Body of pancreas (tissue), 4 donors: ENCODE measurements around the gene ZFAND3.

Experiments
- CTCF ChIP-seq, 7 experiments: fragments of 450-650 bp in 4 of 7; fragments of 200-600 bp in 3 of 7; sonication (generic) in 3 of 7; IDR thresholded peaks; one replicate each; pipeline ENCODE4 v1.5.1; 2016 to 2019; ENCODE audit warnings: antibody characterized with exemption in 7 of 7
- POLR2A ChIP-seq, 3 donors: fragments of 450-650 bp; IDR thresholded peaks; one replicate each; pipeline ENCODE4 v1.6.1; 2016; ENCODE audit warnings: antibody characterized with exemption in 3 of 3, mild to moderate bottlenecking in 2 of 3

DNA sequence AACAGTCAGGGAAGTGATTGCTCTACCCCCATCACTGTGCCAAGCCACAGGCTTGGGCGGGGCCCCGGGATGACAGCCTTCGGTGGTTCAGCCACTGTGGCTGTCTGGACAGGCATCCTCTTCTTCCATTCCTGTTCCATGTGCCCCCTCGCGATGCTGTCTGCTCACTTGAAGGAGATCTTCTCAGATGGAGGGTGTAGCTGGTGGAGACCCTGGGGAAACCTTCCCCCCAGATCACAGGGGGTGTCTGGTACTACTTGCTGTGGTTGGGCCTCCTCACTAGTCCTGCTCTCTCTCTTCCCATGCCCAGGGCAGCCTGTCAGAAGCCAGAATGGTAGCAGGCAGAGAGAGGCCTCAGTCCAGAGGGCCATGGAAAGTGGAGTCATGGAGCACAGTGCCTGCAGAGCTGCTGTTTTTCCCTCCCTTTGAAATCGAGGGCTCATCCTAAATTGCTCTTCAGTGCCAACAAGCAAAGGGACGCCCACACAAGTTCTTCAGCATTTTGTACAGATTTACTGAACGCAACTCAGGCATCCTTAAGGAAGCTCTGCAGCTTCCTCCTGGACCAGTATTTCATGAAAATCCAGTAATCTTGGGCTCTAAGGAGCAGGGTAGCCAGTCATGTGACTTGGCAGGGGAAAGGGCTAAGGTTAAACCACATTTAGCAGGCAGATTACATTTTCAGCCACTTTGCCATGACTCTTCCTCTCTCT is 326.6 kb downstream of the ZFAND3 start:
- TF ChIP-seq CTCF (IDR thresholded peaks at IDR 0.05) (no peak), POLR2A (IDR thresholded peaks at IDR 0.05) (no peak)
